T47D (cell line): ENCODE results near the gene KCNH2.

Experiments used
- DNase-seq, 2 experiments: peaks; one replicate each; pipeline versions ENCODE4 v3.0.0 to v3.0.0-alpha.2; 2011 to 2012; ENCODE audit warnings: low read depth in 1 of 2, low spot score in 1 of 2
- JUND ChIP-seq: IDR thresholded peaks from 2 replicates; pipeline ENCODE4 v1.6.1; 2012; ENCODE audit warnings: low read depth
- in situ Hi-C: cut with HindIII; loops from 2 replicates; pipeline ENCODE4 v1.10.0; 2016; ENCODE audit warnings: low sequenced_read_pairs, low pct_unique_long_range_greater_than_20kb

KCNH2 gene

GRCh38 chr7:150909200-150909995, 68.7 kb downstream of the KCNH2 start:
- in situ Hi-C loops, result no loop called here
- no peak for TF ChIP-seq JUND
- no peak for DNase-seq

GRCh38 chr7:150908173-150908572, 69.9 kb downstream of the KCNH2 start:
- no peak for DNase-seq
- in situ Hi-C loops, result no loop called here
- no peak for TF ChIP-seq JUND

GRCh38 chr7:150904011-150904909, 73.9 kb downstream of the KCNH2 start:
- no peak for TF ChIP-seq JUND
- DNase-seq, result no peak

GRCh38 chr7:150903606-150904005, 74.5 kb downstream of the KCNH2 start:
- DNase-seq, result no peak
- no peak for TF ChIP-seq JUND
- in situ Hi-C loops, result no loop called here

More at GRCh38 chr7:150904011-150904909, 73.9 kb downstream of the KCNH2 start:
- in situ Hi-C loops, result no loop called here

- DNase-seq, result no peak
- TF ChIP-seq JUND, result no peak
- in situ Hi-C loops, result no loop called here
Measured at GRCh38 chr7:150902078-150903033, 75.8 kb downstream of the KCNH2 start.

- DNase-seq, result no peak
- in situ Hi-C loops, result no loop called here
- TF ChIP-seq JUND, result no peak
Measured at GRCh38 chr7:150901160-150902035, 76.7 kb downstream of the KCNH2 start.

GRCh38 chr7:150900675-150901074, 77.4 kb downstream of the KCNH2 start:
- TF ChIP-seq JUND, result no peak
- in situ Hi-C loops, result no loop called here
- DNase-seq, result no peak

- no peak for TF ChIP-seq JUND
- in situ Hi-C loops, result no loop called here
- peak; percentile 61 to 66 for DNase-seq
Measured at GRCh38 chr7:150898475-150899011, 79.6 kb downstream of the KCNH2 start.

GRCh38 chr7:150897502-150898474, 80.3 kb downstream of the KCNH2 start:
- in situ Hi-C loops, result no loop called here
- DNase-seq, result no peak
- TF ChIP-seq JUND, result no peak

GRCh38 chr7:150896562-150897209, 81.4 kb downstream of the KCNH2 start:
- no peak for TF ChIP-seq JUND
- no peak for DNase-seq
- in situ Hi-C loops, result no loop called here
